ENCODE data around the gene NUP107. TPM values are rescaled to one million over a fixed set of nuclear protein-coding genes. Genes with fewer than 3 reads are reported as not detected.

Gene NUP107
- total RNA-seq (2022; extraction: Qiagen RNA extraction; ENCODE audit: low read depth): 56.0 to 73.2 TPM (median 65.5 TPM) in 5 replicates

DNA sequence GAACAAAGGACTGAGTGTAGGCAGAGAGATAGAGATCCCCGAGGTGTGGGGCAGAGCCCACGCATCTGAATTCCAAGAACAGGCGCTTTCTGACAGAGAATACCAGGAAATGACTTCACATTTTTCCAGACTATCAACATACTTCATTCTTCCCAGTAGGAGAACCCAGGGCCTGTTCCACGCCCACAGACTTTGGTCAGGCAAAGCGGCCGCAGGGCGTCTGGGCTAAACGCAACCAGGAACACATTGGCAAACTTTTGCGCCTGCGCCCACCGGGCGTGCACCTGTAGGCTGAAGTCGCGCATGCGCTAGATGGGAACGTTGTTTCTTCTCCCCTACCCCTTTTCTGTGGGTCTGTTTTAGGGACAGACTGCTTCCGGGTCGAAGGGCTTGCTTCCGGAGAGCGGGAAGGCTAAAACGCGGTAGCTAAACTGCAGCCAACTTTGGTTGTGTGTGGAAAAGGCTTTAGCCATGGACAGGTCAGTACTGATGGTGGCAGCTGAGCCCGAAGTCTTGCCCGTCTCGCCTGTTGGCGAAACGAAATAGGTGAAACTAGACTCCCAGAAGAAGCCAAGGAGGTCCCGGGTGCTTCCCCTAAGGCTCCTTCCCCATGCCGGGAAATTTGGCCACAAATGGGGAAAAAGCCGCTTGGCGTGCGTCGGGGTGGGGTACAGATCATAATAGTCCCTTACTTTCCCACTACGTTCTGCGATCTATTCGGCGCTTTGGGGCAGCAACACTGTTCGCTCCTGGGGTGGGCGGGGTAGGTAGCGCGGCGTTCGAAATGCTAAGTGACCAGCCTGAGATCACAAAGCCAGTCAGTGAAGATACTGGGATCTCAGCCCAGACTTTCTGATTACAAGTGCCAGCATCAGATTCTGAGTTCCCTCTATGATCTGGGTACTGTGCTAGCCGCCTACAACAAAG is at the start of gene NUP107:
Gene NUP107 (plus strand): TSS at position 384 of the 927 bp plus-strand sequence. CDS start 88 bp downstream, at position 472.

DNA sequence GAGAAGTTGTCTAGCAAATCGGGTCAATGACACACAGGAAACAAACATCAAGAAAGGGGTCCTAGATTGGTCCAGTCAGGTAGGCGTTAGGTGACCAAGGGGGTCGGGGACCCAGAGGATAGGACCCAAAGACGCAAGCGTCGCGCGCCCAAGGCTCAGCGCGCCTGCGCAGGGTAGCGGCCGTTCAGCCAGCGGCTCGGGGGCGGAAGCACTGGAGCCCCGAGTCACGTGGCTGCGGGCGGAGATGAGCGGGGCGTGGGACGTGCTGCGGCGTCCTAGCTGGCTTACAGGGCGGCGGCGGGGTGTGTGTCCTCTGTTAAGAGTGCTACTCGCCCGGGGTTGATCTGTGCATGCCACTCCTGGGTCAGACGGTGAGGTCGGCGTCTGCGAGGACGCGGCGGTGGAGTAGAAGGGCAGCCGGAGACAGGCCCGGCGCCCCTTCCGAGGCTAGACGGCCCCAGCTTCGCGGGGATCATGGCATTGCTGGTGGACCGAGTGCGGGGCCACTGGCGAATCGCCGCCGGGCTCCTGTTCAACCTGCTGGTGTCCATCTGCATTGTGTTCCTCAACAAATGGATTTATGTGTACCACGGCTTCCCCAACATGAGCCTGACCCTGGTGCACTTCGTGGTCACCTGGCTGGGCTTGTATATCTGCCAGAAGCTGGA is 59.3 kb downstream of the NUP107 start, which contains the start of gene SLC35E3:
Gene SLC35E3 (plus strand): TSS at position 273 of the 668 bp plus-strand sequence. CDS start 202 bp downstream, at position 475.

Other genes with a start within 250 kb of the NUP107 start
- gene RAP1B, start 76.1 kb upstream of the NUP107 start, total RNA-seq (2022; extraction: Qiagen RNA extraction; ENCODE audit: low read depth): 166 to 211 TPM (median 185 TPM) in 5 replicates
- gene SLC35E3, start 59.2 kb downstream of the NUP107 start, total RNA-seq (2022; extraction: Qiagen RNA extraction; ENCODE audit: low read depth): 10.2 to 18.2 TPM (median 15.5 TPM) in 5 replicates
- gene MDM2, start 121.2 kb downstream of the NUP107 start, total RNA-seq (2022; extraction: Qiagen RNA extraction; ENCODE audit: low read depth): 44.4 to 65.0 TPM (median 61.7 TPM) in 5 replicates
- gene CPM, start 246.2 kb downstream of the NUP107 start, total RNA-seq (2022; extraction: Qiagen RNA extraction; ENCODE audit: low read depth): 4.1 to 6.3 TPM (median 5.5 TPM) in 5 replicates

Measured in A549 treated with GW870086 at 1 μM for 4 hours (cell line).